A673 (cell line): ENCODE results near the gene TACR2. TPM values are rescaled to one million over a fixed set of nuclear protein-coding genes. Genes with fewer than 3 reads are reported as not detected.

Source experiments
- BruUV-seq: library from RNA; stranded (reverse); fragments of 400-500 nt; replicated peaks from 2 replicates; lab custom pipeline; 2021; lab: Mats Ljungman, UMichigan
- CTCF ChIA-PET: fragments of 300-600 bp; sonication (Branson Sonifier 250); formaldehyde crosslinking; loops from one replicate; lab custom pipeline; 2022; ENCODE audit warnings: antibody characterized with exemption; lab: Charles Lee
- POLR2A ChIA-PET: fragments of 300-600 bp; sonication (Branson Sonifier 250); formaldehyde crosslinking; loops from one replicate; lab custom pipeline; 2022; ENCODE audit warnings: antibody characterized with exemption; ENCODE audit not compliant: low non-redundant PET; lab: Charles Lee
- DNase-seq: peaks from one replicate; pipeline ENCODE4 v3.0.0-alpha.2; 2015; ENCODE audit warnings: low spot score
- H3K27ac ChIP-seq: fragments of 200-600 bp; sonication (generic); 2 replicates; pipeline ENCODE4 v1.5.1; 2016; ENCODE audit warnings: mixed run types, low read depth, mild to moderate bottlenecking, mixed read lengths, antibody characterized with exemption, low read length; ENCODE audit not compliant: poor library complexity, severe bottlenecking
- H3K27me3 ChIP-seq: fragments of 200-600 bp; sonication (generic); replicated peaks from 2 replicates; pipeline ENCODE4 v1.6.1; 2017; ENCODE audit warnings: mixed run types, low read depth, mild to moderate bottlenecking, mixed read lengths, antibody characterized with exemption, low read length; ENCODE audit not compliant: insufficient read depth, poor library complexity
- H3K36me3 ChIP-seq: fragments of 200-600 bp; sonication (generic); 2 replicates; pipeline ENCODE4 v1.6.1; 2016; ENCODE audit warnings: mixed run types, mild to moderate bottlenecking, mixed read lengths, antibody characterized with exemption, low read length; ENCODE audit not compliant: insufficient read depth, poor library complexity, severe bottlenecking
- H3K4me1 ChIP-seq: fragments of 200-600 bp; sonication (generic); 2 replicates; pipeline ENCODE4 v1.6.1; 2017; ENCODE audit warnings: mixed run types, mild to moderate bottlenecking, mixed read lengths, antibody characterized with exemption, low read length; ENCODE audit not compliant: insufficient read depth, poor library complexity, severe bottlenecking
- H3K4me3 ChIP-seq: fragments of 200-600 bp; sonication (generic); 2 replicates; pipeline ENCODE4 v1.5.1; 2016; ENCODE audit warnings: low read depth, mixed run types, mild to moderate bottlenecking, mixed read lengths, low read length; ENCODE audit not compliant: poor library complexity, severe bottlenecking
- H3K9me3 ChIP-seq: fragments of 200-600 bp; sonication (generic); 2 replicates; pipeline ENCODE4 v1.6.1; 2016; ENCODE audit warnings: mixed run types, low read depth, mild to moderate bottlenecking, mixed read lengths, antibody characterized with exemption, low read length; ENCODE audit not compliant: poor library complexity, severe bottlenecking
- CTCF ChIP-seq: fragments of 300-800, 200-600 bp; sonication (generic); conservative IDR thresholded peaks from 2 replicates; pipeline ENCODE4 v1.5.1; 2017; ENCODE audit warnings: low read depth, mild to moderate bottlenecking, antibody characterized with exemption, low read length, moderate library complexity, mixed read lengths
- EZH2 ChIP-seq: fragments of 200-600 bp; sonication (generic); IDR thresholded peaks from 2 replicates; pipeline ENCODE4 v1.6.1; 2017; ENCODE audit warnings: borderline replicate concordance, low read depth, mild to moderate bottlenecking, mixed read lengths, antibody characterized with exemption, low read length; ENCODE audit not compliant: poor library complexity, severe bottlenecking
- intact Hi-C: fragments of 100-400 bp; cut with micrococcal nuclease; formaldehyde crosslinking; loops from one replicate; pipeline ENCODE4 v1.10.0; 2022; ENCODE audit not compliant: unreplicated experiment
- total RNA-seq: library from RNA; stranded (reverse); gene quantifications from 2 replicates; pipeline ENCODE4 v1.2.3, GENCODE V29; 2021

TACR2 gene
- total RNA-seq, 1 experiment from 2014 or later: 0.21 TPM

GRCh38 chr10:69364232-69364940 is 52.3 kb downstream of the TACR2 start:
- H3K9me3 ChIP-seq: no peaks in the 10 kb centered on the region
- DNase-seq: no peak
- no TSS peak for BruUV-seq
- no peaks in the 10 kb centered on the region for H3K4me1 ChIP-seq
- ChIA-PET POLR2A (no interaction called here), CTCF (no interaction called here)
- H3K4me3 ChIP-seq: no peak overlapping the region
- H3K27ac ChIP-seq: no peak overlapping the region
- H3K27me3 ChIP-seq: no peaks in the 10 kb centered on the region
- TF ChIP-seq CTCF (no peak), EZH2 (no peak)
- peaks cover 14% of the 10 kb centered on the region for H3K36me3 ChIP-seq
- intact Hi-C loops: no loop called here

- CTCF ChIA-PET: no interaction called here
Observed at GRCh38 chr10:69363666-69364065, 53.1 kb downstream of the TACR2 start.

GRCh38 chr10:69362471-69362954 is 54.2 kb downstream of the TACR2 start:
- Histone ChIP-seq H3K4me1 (no peaks in the 10 kb centered on the region), H3K27ac (no peak overlapping the region), H3K9me3 (no peaks in the 10 kb centered on the region), H3K27me3 (no peaks in the 10 kb centered on the region), H3K4me3 (no peak overlapping the region), H3K36me3 (peaks cover 5% of the 10 kb centered on the region)
- BruUV-seq: no TSS peak
- ChIA-PET POLR2A (interaction anchor here (0.6 kb wide), 2 partner anchors 15 to 29 kb away, joined by 3 read pairs; no protein-coding TSS in a partner anchor), CTCF (interaction anchor here (0.5 kb wide), 1 partner anchor 145 kb away, joined by 6 read pairs; no protein-coding TSS in a partner anchor)
- intact Hi-C loops: no loop called here
- DNase-seq: no peak
- TF ChIP-seq CTCF (no peak), EZH2 (no peak)

More at GRCh38 chr10:69363666-69364065, 53.1 kb downstream of the TACR2 start:
- intact Hi-C loops: no loop called here
- H3K27me3 ChIP-seq: no peaks in the 10 kb centered on the region
- H3K27ac ChIP-seq: no peak overlapping the region
- no peak for DNase-seq
- no peaks in the 10 kb centered on the region for H3K9me3 ChIP-seq
- peaks cover 9% of the 10 kb centered on the region for H3K36me3 ChIP-seq
- POLR2A ChIA-PET: no interaction called here
- H3K4me1 ChIP-seq: no peaks in the 10 kb centered on the region
- no TSS peak for BruUV-seq
- no peak overlapping the region for H3K4me3 ChIP-seq
- TF ChIP-seq EZH2 (no peak), CTCF (no peak)
